HG02678 (cell line): ENCODE results near the gene ITPR3.
"Not testable (repeated sequence)": the region's sequence is repeated elsewhere in the genome, so short reads cannot be mapped to it uniquely, and the experiment has no call there.

Experiments used
- ATAC-seq: cut with Tn5 transposase; IDR thresholded peaks from one replicate; pipeline ENCODE4 v1.9.1; 2021; ENCODE audit warnings: mild to moderate bottlenecking, moderate library complexity; ENCODE audit not compliant: unreplicated experiment

The ITPR3 gene

GRCh38 chr6:33590531-33591198 is 30.5 kb upstream of the ITPR3 start:
- ATAC-seq, result no peak

GRCh38 chr6:33591424-33592032 is 29.6 kb upstream of the ITPR3 start:
- no peak for ATAC-seq

- no peak for ATAC-seq
Measured at GRCh38 chr6:33592280-33592594, 28.9 kb upstream of the ITPR3 start.

GRCh38 chr6:33592595-33593413 is 28.3 kb upstream of the ITPR3 start:
- peak; percentile 56 for ATAC-seq

GRCh38 chr6:33593414-33593727 is 27.8 kb upstream of the ITPR3 start:
- ATAC-seq, result no peak

- no peak for ATAC-seq
Measured at GRCh38 chr6:33595001-33595846, 25.9 kb upstream of the ITPR3 start.

GRCh38 chr6:33596894-33597293 is 24.2 kb upstream of the ITPR3 start:
- ATAC-seq, result not testable (repeated sequence)

- no peak for ATAC-seq
Measured at GRCh38 chr6:33597551-33598322, 23.4 kb upstream of the ITPR3 start.

GRCh38 chr6:33599413-33599938 is 21.6 kb upstream of the ITPR3 start:
- ATAC-seq, result no peak

GRCh38 chr6:33600761-33601160 is 20.4 kb upstream of the ITPR3 start:
- ATAC-seq, result no peak

- ATAC-seq, result no peak
Measured at GRCh38 chr6:33602180-33602579, 18.9 kb upstream of the ITPR3 start.

- ATAC-seq, result no peak
Measured at GRCh38 chr6:33604941-33605854, 15.9 kb upstream of the ITPR3 start.

- no peak for ATAC-seq
Measured at GRCh38 chr6:33606642-33607041, 14.5 kb upstream of the ITPR3 start.

GRCh38 chr6:33607126-33607783 is 13.9 kb upstream of the ITPR3 start:
- ATAC-seq, result no peak

- no peak for ATAC-seq
Measured at GRCh38 chr6:33607784-33608161, 13.3 kb upstream of the ITPR3 start.

- ATAC-seq, result no peak
Measured at GRCh38 chr6:33609019-33609418, 12.1 kb upstream of the ITPR3 start.

GRCh38 chr6:33609528-33609927 is 11.6 kb upstream of the ITPR3 start:
- no peak for ATAC-seq

- ATAC-seq, result no peak
Measured at GRCh38 chr6:33610067-33610466, 11.1 kb upstream of the ITPR3 start.
